Prostate gland (tissue), 2 donors: ENCODE measurements around the gene PRR5L.

Experiments
- CTCF ChIP-seq, 4 experiments: fragments of 200-600 bp in 2 of 4; fragments of 450-650 bp in 2 of 4; sonication (generic) in 2 of 4; IDR thresholded peaks; 1 replicate in 3 of 4; 2 replicates in 1 of 4; pipeline ENCODE4 v1.5.1; 2016 to 2019; ENCODE audit warnings: antibody characterized with exemption in 4 of 4, mild to moderate bottlenecking in 2 of 4, moderate library complexity in 2 of 4
- POLR2A ChIP-seq: fragments of 450-650 bp; IDR thresholded peaks from one replicate; pipeline ENCODE4 v1.6.1; 2016; ENCODE audit warnings: antibody characterized with exemption, mild to moderate bottlenecking
- POLR2AphosphoS5 ChIP-seq: sonication (generic); formaldehyde crosslinking; IDR thresholded peaks from one replicate; pipeline ENCODE4 v1.6.1; 2017; ENCODE audit warnings: antibody characterized with exemption

DNA sequence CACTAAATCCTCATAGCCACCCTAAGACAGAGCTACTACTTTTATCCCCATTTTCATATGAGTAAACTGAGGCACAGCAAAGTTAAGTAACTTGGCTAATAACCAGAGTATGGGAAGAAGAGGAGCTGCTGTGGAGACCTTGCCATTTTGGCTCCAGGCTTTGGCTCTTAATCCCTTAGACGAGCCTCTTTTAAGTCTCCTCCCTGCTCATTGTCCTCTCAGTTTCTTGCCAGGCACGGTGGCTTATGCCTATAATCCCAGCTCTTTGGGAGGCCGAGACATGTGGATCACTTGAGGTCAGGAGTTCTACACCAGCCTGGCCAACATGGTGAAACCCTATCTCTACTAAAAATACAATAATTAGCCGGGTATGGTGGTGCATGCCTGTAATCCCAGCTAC lies 78.6 kb downstream of the PRR5L start:
- TF ChIP-seq CTCF (IDR thresholded peaks at IDR 0.05): no peak
- TF ChIP-seq POLR2AphosphoS5: no peak
- TF ChIP-seq POLR2A: no peak
